ENCODE measurements around the gene LMBR1L. TPM values are rescaled to one million over a fixed set of nuclear protein-coding genes. Genes with fewer than 3 reads are reported as not detected.

The LMBR1L gene
- total RNA-seq, 1 experiment from 2014 or later, result 55.1 TPM

DNA sequence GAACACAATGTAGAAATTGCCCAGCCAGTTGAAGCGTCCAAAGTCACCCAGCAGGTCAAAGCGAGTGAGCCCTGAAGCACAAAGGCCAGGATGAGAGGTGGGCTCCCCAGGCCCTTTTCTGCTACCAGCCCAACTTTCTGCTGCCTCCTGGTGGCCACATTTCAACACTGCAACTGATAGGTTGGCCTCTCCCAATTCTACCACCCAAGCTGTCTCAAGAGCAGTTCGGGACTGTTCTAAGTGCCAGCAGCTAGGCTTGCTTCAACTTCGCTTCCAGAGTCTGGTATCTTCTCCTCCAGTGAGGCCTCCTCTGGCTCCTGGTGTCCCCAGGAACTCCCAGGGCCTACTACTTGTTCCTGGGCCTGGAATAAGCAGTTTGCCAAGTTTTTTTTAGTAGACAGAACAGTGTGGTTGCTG, 12.6 kb downstream of the LMBR1L start:
- Histone ChIP-seq H3K56ac (ENCODE audit: insufficient read length, low read depth, low read length) (no peak overlapping the region), H3K27ac (ENCODE audit: insufficient read length, low read depth, low read length) (no peak overlapping the region), H4K8ac (replicated peaks; ENCODE audit: insufficient read length, low read depth, low read length) (no peak overlapping the region), H3K18ac (ENCODE audit: insufficient read length, low read depth, low read length) (no peak overlapping the region), H2BK15ac (ENCODE audit: low read depth, low read length) (no peak overlapping the region), H3K79me2 (ENCODE audit: insufficient read depth, low read length) (no peaks in the 10 kb centered on the region), H3K9ac (ENCODE audit: extremely low read depth, insufficient read length, low read length) (no peak overlapping the region), H3K9me3 (ENCODE audit: control insufficient read depth, low read depth, low read length) (no peaks in the 10 kb centered on the region), H3K14ac (ENCODE audit: insufficient read depth, low read length) (no peak overlapping the region), H3K4me1 (ENCODE audit: insufficient read depth, low read length) (no peaks in the 10 kb centered on the region), H4K20me1 (ENCODE audit: control insufficient read depth, insufficient read depth, insufficient read length) (no peaks in the 10 kb centered on the region), H3K23ac (ENCODE audit: insufficient read length, low read depth, low read length) (no peak overlapping the region), H3K79me1 (ENCODE audit: insufficient read depth, low read depth, low read length, poor library complexity, severe bottlenecking) (no peaks in the 10 kb centered on the region), H4K91ac (ENCODE audit: insufficient read length, low read depth, low read length) (no peak overlapping the region), H2AK5ac (ENCODE audit: insufficient read length, low read length) (no peak overlapping the region), H2BK120ac (ENCODE audit: low read depth, low read length, poor library complexity, severe bottlenecking) (no peak overlapping the region), H3T11ph (ENCODE audit: low read length) (no peak overlapping the region), H2BK12ac (ENCODE audit: insufficient read length, low read depth, low read length) (no peak overlapping the region), H4K5ac (ENCODE audit: insufficient read length, low read depth, low read length) (no peak overlapping the region), H3K4me2 (ENCODE audit: insufficient read depth, insufficient read length, low read length) (no peak overlapping the region), H3K4ac (ENCODE audit: low read depth, low read length) (no peak overlapping the region), H2AFZ (ENCODE audit: low read length) (no peak overlapping the region), H3K23me2 (ENCODE audit: insufficient read length, low read depth, low read length, poor library complexity, severe bottlenecking) (peaks cover 6% of the 10 kb centered on the region), H2BK20ac (ENCODE audit: low read depth, low read length, poor library complexity, severe bottlenecking) (no peak overlapping the region), H3K27me3 (ENCODE audit: insufficient read depth, low read length) (peaks cover 20% of the 10 kb centered on the region; the same call in 1 of the 2 replicates), H2BK5ac (ENCODE audit: insufficient read length, low read length) (no peak overlapping the region)
- Mint-ChIP-seq H3K4me3 (no peak overlapping the region), H3K27ac (peak overlapping the region in 2 of 3 experiments; percentile 34 to 68; a peak in 2 of 7 replicates), H3K27me3 (ENCODE audit: low read depth) (peaks cover 29% of the 10 kb centered on the region), H3K4me1 (peaks cover 15 to 22% of the 10 kb centered on the region in 2 experiments), H3K36me3 (ENCODE audit: insufficient read depth in 1 of 3, low read depth in 3 of 3) (peaks cover 2 to 56% (median 45%) of the 10 kb centered on the region in 3 experiments; a peak in 6 of 7 replicates), H3K9me3 (no peaks in the 10 kb centered on the region; a peak in 1 of 5 replicates)
- DNase-seq, result peak; percentile 87
- TF ChIP-seq CTCF (conservative IDR thresholded peaks at IDR 0.05), result peak; percentile 90
- WGBS (ENCODE audit: extremely low coverage, insufficient read length, low lambda C conversion rate), result no CpG with 5 or more reads among the region's 4 CpGs

Data from H9 (cell line).